HepG2 (cell line): ENCODE results near the gene HAND1. TPM values are rescaled to one million over a fixed set of nuclear protein-coding genes. Genes with fewer than 3 reads are reported as not detected.
A peak's percentile ranks its signal among the peaks of the same experiment; 100 is the strongest.

Experiments
- ATAC-seq: fragments of 200-7000 bp; cut with Tn5 transposase; 3 replicates; pipeline ENCODE4 v1.9.1; 2020; ENCODE audit warnings: mild to moderate bottlenecking, moderate library complexity
- BruUV-seq: library from RNA; stranded (reverse); fragments of 400-500 nt; replicated peaks from 2 replicates; lab custom pipeline; 2021; lab: Mats Ljungman, UMichigan
- CTCF ChIA-PET: fragments of 300-600 bp; formaldehyde crosslinking; extraction: SDS; loops from one replicate; lab custom pipeline; 2021; ENCODE audit warnings: low total read pairs, inconsistent platforms, low intra/inter-chr PET ratio; lab: Yijun Ruan, JAX
- POLR2A ChIA-PET: fragments of 350-600 bp; sonication (Branson Sonifier 250); formaldehyde crosslinking; loops from one replicate; lab custom pipeline; 2020; ENCODE audit warnings: antibody characterized with exemption, inconsistent platforms; lab: Yijun Ruan, JAX
- DNase-seq: peaks from one replicate; pipeline ENCODE4 v3.0.0-alpha.2; 2015; ENCODE audit warnings: low spot score
- FAIRE-seq: peaks from 3 replicates; lab custom pipeline; 2011; peaks lifted over from hg19 to GRCh38; lab: Jason Lieb, UNC
- H2AFZ ChIP-seq: one replicate; pipeline ENCODE4 v1.6.1; 2011; ENCODE audit warnings: low read length, inconsistent platforms
- H3K27ac ChIP-seq: fragments of 300-600 bp; 3 replicates; pipeline ENCODE4 v1.8.0; 2011; ENCODE audit warnings: mixed run types, mild to moderate bottlenecking, mixed read lengths, low read length, inconsistent platforms; ENCODE audit not compliant: insufficient read depth; ENCODE audit errors: extremely low read length
- H3K27me3 ChIP-seq, 2 experiments: fragments of 200-600 bp in 1 of 2; 2 replicates in 1 of 2; 3 replicates in 1 of 2; pipeline versions ENCODE4 v1.6.0 to v1.8.0; 2011; ENCODE audit warnings: low read length in 2 of 2, mild to moderate bottlenecking in 2 of 2, moderate library complexity in 2 of 2, inconsistent platforms in 1 of 2; ENCODE audit not compliant: insufficient read depth in 2 of 2, control insufficient read depth in 1 of 2
- H3K36me3 ChIP-seq, 2 experiments: fragments of 200-600 bp in 1 of 2; replicated peaks in 1 of 2; 2 replicates in 1 of 2; 3 replicates in 1 of 2; pipeline versions ENCODE4 v1.5.1 to v1.8.0; 2011; ENCODE audit warnings: low read length in 2 of 2, inconsistent platforms in 1 of 2; ENCODE audit not compliant: insufficient read depth in 2 of 2, control insufficient read depth in 1 of 2
- H3K4me1 ChIP-seq: 2 replicates; pipeline ENCODE4 v1.5.1; 2012; ENCODE audit warnings: low read length, inconsistent platforms; ENCODE audit not compliant: insufficient read depth
- H3K4me2 ChIP-seq: 2 replicates; pipeline ENCODE4 v1.6.0; 2011; ENCODE audit warnings: low read depth, low read length, inconsistent platforms
- H3K4me3 ChIP-seq, 3 experiments: fragments of 200-600 bp in 1 of 3; sonication (generic), shearing (Covaris generic) in 1 of 3; replicated peaks in 1 of 3; 2 replicates each; pipeline ENCODE4 v1.5.1; 2011 to 2016; ENCODE audit warnings: low read length in 3 of 3, inconsistent platforms in 2 of 3, low read depth in 2 of 3, mild to moderate bottlenecking in 2 of 3, control low read depth in 1 of 3, mixed read lengths in 1 of 3; ENCODE audit not compliant: insufficient read depth in 1 of 3
- H3K79me2 ChIP-seq: one replicate; pipeline ENCODE4 v1.6.1; 2011; ENCODE audit warnings: low read length, inconsistent platforms; ENCODE audit not compliant: insufficient read depth
- H3K9ac ChIP-seq: 2 replicates; pipeline ENCODE4 v1.6.0; 2011; ENCODE audit warnings: mild to moderate bottlenecking, low read depth, low read length, inconsistent platforms; ENCODE audit not compliant: insufficient read depth
- H3K9me3 ChIP-seq: 2 replicates; pipeline ENCODE4 v1.5.1; 2012; ENCODE audit warnings: mild to moderate bottlenecking, low read length
- H4K20me1 ChIP-seq: 2 replicates; pipeline ENCODE4 v1.6.0; 2011; ENCODE audit warnings: inconsistent platforms, mild to moderate bottlenecking, low read length, moderate library complexity; ENCODE audit not compliant: insufficient read depth
- ATAD3A ChIP-seq: sonication (generic); formaldehyde crosslinking; IDR thresholded peaks from 2 replicates; pipeline ENCODE4 v1.4.0; 2020; ENCODE audit warnings: missing genetic modification reagents
- ATF7 ChIP-seq, 2 experiments: fragments of 450-650 bp in 1 of 2; sonication (generic) in 1 of 2; formaldehyde crosslinking in 1 of 2; IDR thresholded peaks; 2 replicates each; pipeline versions ENCODE4 v1.4.0 to v1.6.1; 2016 to 2020; ENCODE audit warnings: antibody characterized with exemption in 1 of 2, mild to moderate bottlenecking in 1 of 2, missing genetic modification reagents in 1 of 2
- ATF7-NPFF ChIP-seq: sonication (generic); formaldehyde crosslinking; IDR thresholded peaks from 2 replicates; pipeline ENCODE4 v1.8.1; 2023; ENCODE audit warnings: mild to moderate bottlenecking, low read depth, missing genetic modification reagents, moderate library complexity
- CCAR2 ChIP-seq: fragments of 200-400 bp; formaldehyde crosslinking; optimal IDR thresholded peaks from 2 replicates; pipeline ENCODE3; 2018; ENCODE audit warnings: low read depth, mild to moderate bottlenecking, low read length, moderate library complexity
- EED ChIP-seq: sonication (generic); formaldehyde crosslinking; IDR thresholded peaks from 2 replicates; pipeline ENCODE4 v1.5.0; 2020; ENCODE audit warnings: mild to moderate bottlenecking, missing genetic modification reagents
- GABPB1 ChIP-seq: IDR thresholded peaks from 2 replicates; pipeline ENCODE4 v1.6.1; 2016; ENCODE audit warnings: mild to moderate bottlenecking, missing genetic modification reagents, moderate library complexity, missing compliant biosample characterization
- GFI1 ChIP-seq: sonication (generic); formaldehyde crosslinking; IDR thresholded peaks from 2 replicates; pipeline ENCODE4 v1.5.0; 2020; ENCODE audit warnings: missing genetic modification reagents, mild to moderate bottlenecking, borderline replicate concordance
- HDAC6 ChIP-seq: fragments of 200-600 bp; sonication (generic); IDR thresholded peaks from 2 replicates; pipeline ENCODE4 v1.7.0; 2017; ENCODE audit warnings: mild to moderate bottlenecking, antibody characterized with exemption, low read length, low read depth
- NFYB ChIP-seq: sonication (generic); formaldehyde crosslinking; IDR thresholded peaks from 2 replicates; pipeline ENCODE4 v1.4.0; 2020; ENCODE audit warnings: missing genetic modification reagents
- TRIM24 ChIP-seq: sonication (generic); formaldehyde crosslinking; IDR thresholded peaks from 2 replicates; pipeline ENCODE4 v1.8.0; 2022; ENCODE audit warnings: mild to moderate bottlenecking, missing genetic modification reagents
- ZFY ChIP-seq: sonication (generic); formaldehyde crosslinking; IDR thresholded peaks from 2 replicates; pipeline ENCODE4 v1.4.0; 2020; ENCODE audit warnings: missing genetic modification reagents
- ZMYM3 ChIP-seq: sonication (generic); formaldehyde crosslinking; IDR thresholded peaks from 2 replicates; pipeline ENCODE4 v1.5.1; 2020; ENCODE audit warnings: mild to moderate bottlenecking, missing genetic modification reagents
- ZNF773 ChIP-seq: sonication (generic); formaldehyde crosslinking; IDR thresholded peaks from 2 replicates; pipeline ENCODE4 v1.4.0; 2020; ENCODE audit warnings: missing genetic modification reagents, borderline replicate concordance
- WGBS: methylation state at CpG from one replicate; pipeline ENCODE4 v1.1.6; 2017; ENCODE audit warnings: low lambda C conversion rate; 5-methylcytosine and 5-hydroxymethylcytosine counted together
- in situ Hi-C: cut with HindIII; loops from 2 replicates; pipeline ENCODE4 v1.10.0; 2017; ENCODE audit warnings: low pct_unique_long_range_greater_than_20kb; ENCODE audit not compliant: extremely low pct_ligation_motif_present
- intact Hi-C: fragments of 100-400 bp; cut with micrococcal nuclease; formaldehyde crosslinking; loops from one replicate; pipeline ENCODE4 v1.10.0; 2022; ENCODE audit not compliant: unreplicated experiment
- polyA plus RNA-seq, 8 experiments: library from polyadenylated mRNA; depleted of rRNA in 3 of 8; stranded (reverse) in 7 of 8; unstranded in 1 of 8; fragments of >200 nt; fragmentation: Illumina TruSeq in 4 of 8; extraction: Trizol in 4 of 8; gene quantifications; 2 replicates each; pipeline versions ENCODE4 v1.2.1 to v1.2.3, GENCODE V29; 2011 to 2016; ENCODE audit warnings: low read depth in 4 of 8, missing spikeins in 1 of 8, mixed read lengths in 1 of 8; ENCODE audit not compliant: insufficient read depth in 1 of 8
- total RNA-seq, 5 experiments: library from RNA; depleted of rRNA; stranded (reverse); fragments of >200 nt; fragmentation: Illumina TruSeq; extraction: Trizol; gene quantifications; 2 replicates each; pipeline ENCODE4 v1.2.3, GENCODE V29; 2016; ENCODE audit warnings: low read depth in 1 of 5
- TF ChIP-seq, protein P1 (sequence below): sonication (generic); formaldehyde crosslinking; IDR thresholded peaks from 2 replicates; pipeline ENCODE4 v1.4.0; 2020; ENCODE audit warnings: mild to moderate bottlenecking, missing genetic modification reagents, borderline replicate concordance

Gene HAND1
- total and polyA plus RNA-seq, 2 of the 13 experiments (the other 11 are each of a cell fraction or from before 2014, with no cell fraction given): not detected

DNA sequence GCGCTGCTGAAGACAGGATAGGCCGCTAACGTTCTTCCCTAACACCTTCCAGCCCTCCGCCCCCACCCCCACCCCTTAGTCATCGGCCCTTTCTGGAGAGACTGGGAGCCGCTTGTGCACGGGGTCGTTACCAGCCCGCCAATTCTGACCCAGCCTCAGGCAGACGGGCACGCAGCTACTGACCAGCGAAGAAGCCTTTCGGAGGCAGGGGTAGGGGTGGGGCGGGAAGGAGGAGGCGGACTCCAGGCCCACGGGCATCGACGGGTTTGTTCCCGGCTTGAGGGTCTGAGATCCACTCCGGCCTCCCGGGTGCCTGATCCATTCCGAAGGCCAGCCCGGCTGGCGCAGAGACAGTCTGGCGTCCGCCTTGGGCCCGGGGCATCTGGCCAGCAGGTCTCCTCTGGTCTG lies 729 bp upstream of the HAND1 start:
- H3K4me2 ChIP-seq: no peak overlapping the region
- peaks cover 9% of the 10 kb centered on the region for H3K4me1 ChIP-seq
- intact Hi-C loops: no loop called here
- no peaks in the 10 kb centered on the region for H3K9me3 ChIP-seq
- H3K36me3 ChIP-seq: no peaks in the 10 kb centered on the region
- in situ Hi-C loops: loop anchor here (5.0 kb wide), 1 partner anchor 49 kb away; no protein-coding TSS in a partner anchor
- BruUV-seq: no TSS peak
- H3K79me2 ChIP-seq: no peaks in the 10 kb centered on the region
- no peak for DNase-seq
- no peak overlapping the region for H2AFZ ChIP-seq
- H3K27me3 ChIP-seq: peaks cover 17 to 98% of the 10 kb centered on the region in 2 experiments
- ChIA-PET POLR2A (no interaction called here), CTCF (no interaction called here)
- TF ChIP-seq ATAD3A (CRISPR knock-in tag) (no peak), ZNF773 (CRISPR knock-in tag) (no peak), EED (CRISPR knock-in tag) (no peak), ZFY (no peak), ATF7 (IDR thresholded peaks at IDR 0.05) (no peak), ATF7 (CRISPR knock-in tag; IDR thresholded peaks at IDR 0.05) (no peak), ZMYM3 (no peak), CCAR2 (no peak), HDAC6 (no peak), NFYB (no peak), ATF7-NPFF (no peak), GABPB1 (CRISPR knock-in tag) (no peak), GFI1 (no peak), TRIM24 (no peak)
- TF ChIP-seq, protein P1, sequence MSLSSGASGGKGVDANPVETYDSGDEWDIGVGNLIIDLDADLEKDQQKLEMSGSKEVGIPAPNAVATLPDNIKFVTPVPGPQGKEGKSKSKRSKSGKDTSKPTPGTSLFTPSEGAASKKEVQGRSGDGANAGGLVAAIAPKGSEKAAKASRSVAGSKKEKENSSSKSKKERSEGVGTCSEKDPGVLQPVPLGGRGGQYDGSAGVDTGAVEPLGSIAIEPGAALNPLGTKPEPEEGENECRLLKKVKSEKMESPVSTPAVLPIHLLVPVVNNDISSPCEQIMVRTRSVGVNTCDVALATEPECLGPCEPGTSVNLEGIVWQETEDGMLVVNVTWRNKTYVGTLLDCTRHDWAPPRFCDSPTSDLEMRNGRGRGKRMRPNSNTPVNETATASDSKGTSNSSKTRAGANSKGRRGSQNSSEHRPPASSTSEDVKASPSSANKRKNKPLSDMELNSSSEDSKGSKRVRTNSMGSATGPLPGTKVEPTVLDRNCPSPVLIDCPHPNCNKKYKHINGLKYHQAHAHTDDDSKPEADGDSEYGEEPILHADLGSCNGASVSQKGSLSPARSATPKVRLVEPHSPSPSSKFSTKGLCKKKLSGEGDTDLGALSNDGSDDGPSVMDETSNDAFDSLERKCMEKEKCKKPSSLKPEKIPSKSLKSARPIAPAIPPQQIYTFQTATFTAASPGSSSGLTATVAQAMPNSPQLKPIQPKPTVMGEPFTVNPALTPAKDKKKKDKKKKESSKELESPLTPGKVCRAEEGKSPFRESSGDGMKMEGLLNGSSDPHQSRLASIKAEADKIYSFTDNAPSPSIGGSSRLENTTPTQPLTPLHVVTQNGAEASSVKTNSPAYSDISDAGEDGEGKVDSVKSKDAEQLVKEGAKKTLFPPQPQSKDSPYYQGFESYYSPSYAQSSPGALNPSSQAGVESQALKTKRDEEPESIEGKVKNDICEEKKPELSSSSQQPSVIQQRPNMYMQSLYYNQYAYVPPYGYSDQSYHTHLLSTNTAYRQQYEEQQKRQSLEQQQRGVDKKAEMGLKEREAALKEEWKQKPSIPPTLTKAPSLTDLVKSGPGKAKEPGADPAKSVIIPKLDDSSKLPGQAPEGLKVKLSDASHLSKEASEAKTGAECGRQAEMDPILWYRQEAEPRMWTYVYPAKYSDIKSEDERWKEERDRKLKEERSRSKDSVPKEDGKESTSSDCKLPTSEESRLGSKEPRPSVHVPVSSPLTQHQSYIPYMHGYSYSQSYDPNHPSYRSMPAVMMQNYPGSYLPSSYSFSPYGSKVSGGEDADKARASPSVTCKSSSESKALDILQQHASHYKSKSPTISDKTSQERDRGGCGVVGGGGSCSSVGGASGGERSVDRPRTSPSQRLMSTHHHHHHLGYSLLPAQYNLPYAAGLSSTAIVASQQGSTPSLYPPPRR: no peak
- no peaks in the 10 kb centered on the region for H4K20me1 ChIP-seq
- H3K27ac ChIP-seq: no peak overlapping the region
- H3K4me3 ChIP-seq: 0 out of 6 replicates have a peak overlapping the region, but pooled peaks of 1 of the 3 experiments have one; percentile 10
- FAIRE-seq: no peak
- no peak overlapping the region for H3K9ac ChIP-seq
- no peak for ATAC-seq
- 39% methylated on average over 9 of the region's 27 CpGs for WGBS
